Upper lobe of left lung (tissue), 4 donors: ENCODE results near the gene NFIX.

Experiments used
- CTCF ChIP-seq, 6 experiments: fragments of 450-650 bp in 4 of 6; fragments of 200-600 bp in 2 of 6; sonication (generic) in 2 of 6; IDR thresholded peaks; one replicate each; pipeline ENCODE4 v1.5.1; 2016 to 2019; ENCODE audit warnings: antibody characterized with exemption in 6 of 6
- EP300 ChIP-seq, 4 donors: sonication (generic); formaldehyde crosslinking; IDR thresholded peaks; one replicate each; pipeline ENCODE4 v1.5.1; 2017; ENCODE audit warnings: antibody characterized with exemption in 4 of 4, control low read depth in 2 of 4
- POLR2A ChIP-seq, 4 donors: fragments of 450-650 bp; IDR thresholded peaks; one replicate each; pipeline ENCODE4 v1.5.1; 2016 to 2017; ENCODE audit warnings: antibody characterized with exemption in 4 of 4, mild to moderate bottlenecking in 2 of 4
- POLR2AphosphoS5 ChIP-seq, 2 donors: sonication (generic); formaldehyde crosslinking; IDR thresholded peaks; one replicate each; pipeline ENCODE4 v1.5.1; 2017; ENCODE audit warnings: antibody characterized with exemption in 2 of 2

- TF ChIP-seq POLR2A (IDR thresholded peaks at IDR 0.05) (no peak), CTCF (IDR thresholded peaks at IDR 0.05) (no peak), POLR2AphosphoS5 (IDR thresholded peaks at IDR 0.05) (no peak), EP300 (IDR thresholded peaks at IDR 0.05) (no peak)
Measured at GRCh38 chr19:13051557-13052165, 56.4 kb downstream of the NFIX start.
